ENCODE results near the gene NUAK2. TPM values are rescaled to one million over a fixed set of nuclear protein-coding genes. Genes with fewer than 3 reads are reported as not detected.

The NUAK2 gene
- total and polyA plus RNA-seq, 2 of the 4 experiments (the other 2 are of a cell fraction), result 7.2 to 17.6 TPM

GRCh38 chr1:205262731-205263171 lies 58.8 kb downstream of the NUAK2 start:
- no CpG with 5 or more reads among the region's 8 CpGs for WGBS, 2 experiments (ENCODE audit: extremely low coverage in 2 of 2, insufficient read length in 1 of 2)
- Histone ChIP-seq H3K27ac (ENCODE audit: insufficient read depth, low read length) (no peak overlapping the region), H3K4me3 (ENCODE audit: insufficient read depth, low read depth, low read length) (no peak overlapping the region), H3K9ac (ENCODE audit: low read depth, low read length) (no peak overlapping the region), H3K9me3 (ENCODE audit: control insufficient read depth, insufficient read depth, low read length) (no peaks in the 10 kb centered on the region), H3K56ac (ENCODE audit: extremely low read depth, insufficient read depth, low read length) (no peak overlapping the region), H4K20me1 (ENCODE audit: insufficient read depth, low read length) (no peaks in the 10 kb centered on the region), H4K8ac (ENCODE audit: low read depth in 2 of 2, low read length in 2 of 2) (peak overlapping the region; percentile 35 to 54; a peak in 3 of 4 replicates), H3K4me1 (ENCODE audit: control insufficient read depth, insufficient read depth, low read length) (peaks cover 26% of the 10 kb centered on the region), H3K27me3 (ENCODE audit: control insufficient read depth, insufficient read depth, low read length) (no peaks in the 10 kb centered on the region), H3K36me3 (ENCODE audit: control insufficient read depth, insufficient read depth, low read length) (no peaks in the 10 kb centered on the region), H2BK15ac (ENCODE audit: low read depth, low read length) (peak overlapping the region; percentile 62; the same call in 1 of the 3 replicates), H3K4me2 (ENCODE audit: low read depth, low read length) (peak overlapping the region; percentile 0; the same call in 1 of the 2 replicates), H2AK5ac (ENCODE audit: low read depth, low read length) (peak overlapping the region; percentile 48; the same call in 1 of the 2 replicates), H2AFZ (replicated peaks; ENCODE audit: low read length, poor library complexity) (peak overlapping the region; percentile 88), H3K23ac (ENCODE audit: low read depth, low read length) (peak overlapping the region; percentile 26), H2AK9ac (replicated peaks; ENCODE audit: low read depth, low read length, poor library complexity) (no peak overlapping the region), H3K4ac (ENCODE audit: low read depth, low read length) (peak overlapping the region; percentile 77), H3K18ac (ENCODE audit: low read depth, low read length) (no peak overlapping the region; the same call in 1 of the 2 replicates), H3K14ac (replicated peaks; ENCODE audit: low read depth, low read length) (peak overlapping the region; percentile 81), H4K5ac (ENCODE audit: low read depth, low read length) (peak overlapping the region; percentile 5), H2BK5ac (ENCODE audit: low read depth, low read length, poor library complexity, severe bottlenecking) (peak overlapping the region; percentile 0), H2BK120ac (ENCODE audit: low read depth, low read length) (peak overlapping the region; percentile 72), H2BK20ac (ENCODE audit: low read depth, low read length) (peak overlapping the region; percentile 70), H3K9me1 (ENCODE audit: insufficient read depth, low read length) (peaks cover 31% of the 10 kb centered on the region), H4K91ac (ENCODE audit: insufficient read depth, low read depth, low read length) (peak overlapping the region; percentile 67), H3K79me1 (ENCODE audit: low read depth in 1 of 2, low read length in 2 of 2) (peaks cover 0 to 20% of the 10 kb centered on the region in 2 experiments; a peak in 2 of 4 replicates)
- dilution Hi-C loops (cut with HindIII; ENCODE audit: low sequenced_read_pairs, unreplicated experiment), result no loop called here
- ATAC-seq (ENCODE audit: low read depth) (peak; percentile 26; the same call in 1 of the 2 replicates), DNase-seq (no peak)
- CTCF ChIA-PET, result interaction anchor here (0.8 to 2.8 kb wide), 5 partner anchors 9 to 223 kb away, joined by 3 to 15 read pairs (median 4); no protein-coding TSS in a partner anchor
- POLR2A ChIA-PET (ENCODE audit: unreplicated experiment), result no interaction called here
- intact Hi-C loops (cut with micrococcal nuclease), result no loop called here
- BruUV-seq (replicated peaks), result no TSS peak
- in situ Hi-C loops (cut with MboI; ENCODE audit: low sequenced_read_pairs), result loop anchor here (25.0 kb wide), 1 partner anchor 450 kb away; no protein-coding TSS in a partner anchor
- no peak for TF ChIP-seq SMC3 (IDR thresholded peaks at IDR 0.05; ENCODE audit: low read depth, low read length)
- no peak for TF ChIP-seq RFX5 (IDR thresholded peaks at IDR 0.05; ENCODE audit: low read depth, low read length)
- TF ChIP-seq NFE2L2 (IDR thresholded peaks at IDR 0.05; ENCODE audit: low read depth, low read length), result no peak
- no peak for TF ChIP-seq CEBPB (IDR thresholded peaks at IDR 0.05; ENCODE audit: low read depth, low read length)
- TF ChIP-seq, protein P1, sequence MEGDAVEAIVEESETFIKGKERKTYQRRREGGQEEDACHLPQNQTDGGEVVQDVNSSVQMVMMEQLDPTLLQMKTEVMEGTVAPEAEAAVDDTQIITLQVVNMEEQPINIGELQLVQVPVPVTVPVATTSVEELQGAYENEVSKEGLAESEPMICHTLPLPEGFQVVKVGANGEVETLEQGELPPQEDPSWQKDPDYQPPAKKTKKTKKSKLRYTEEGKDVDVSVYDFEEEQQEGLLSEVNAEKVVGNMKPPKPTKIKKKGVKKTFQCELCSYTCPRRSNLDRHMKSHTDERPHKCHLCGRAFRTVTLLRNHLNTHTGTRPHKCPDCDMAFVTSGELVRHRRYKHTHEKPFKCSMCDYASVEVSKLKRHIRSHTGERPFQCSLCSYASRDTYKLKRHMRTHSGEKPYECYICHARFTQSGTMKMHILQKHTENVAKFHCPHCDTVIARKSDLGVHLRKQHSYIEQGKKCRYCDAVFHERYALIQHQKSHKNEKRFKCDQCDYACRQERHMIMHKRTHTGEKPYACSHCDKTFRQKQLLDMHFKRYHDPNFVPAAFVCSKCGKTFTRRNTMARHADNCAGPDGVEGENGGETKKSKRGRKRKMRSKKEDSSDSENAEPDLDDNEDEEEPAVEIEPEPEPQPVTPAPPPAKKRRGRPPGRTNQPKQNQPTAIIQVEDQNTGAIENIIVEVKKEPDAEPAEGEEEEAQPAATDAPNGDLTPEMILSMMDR (conservative IDR thresholded peaks at IDR 0.05; ENCODE audit: low read depth, low read length), result no peak
- no peak for TF ChIP-seq FOS (IDR thresholded peaks at IDR 0.05; ENCODE audit: low read depth, low read length)
- no peak for TF ChIP-seq CHD1 (IDR thresholded peaks at IDR 0.05; ENCODE audit: low read depth, low read length)
- TF ChIP-seq MAZ (IDR thresholded peaks at IDR 0.05; ENCODE audit: borderline replicate concordance, low read depth, low read length), result no peak
- no peak for TF ChIP-seq USF2 (IDR thresholded peaks at IDR 0.05; ENCODE audit: low read depth, low read length)
